Endothelial cell of umbilical vein (primary cell): Measurements from ENCODE around the gene NUMBL. TPM values are rescaled to one million over a fixed set of nuclear protein-coding genes. Genes with fewer than 3 reads are reported as not detected.

ENCODE experiments used
- BruUV-seq: library from RNA; stranded (reverse); fragments of 400-500 nt; replicated peaks from 2 replicates; lab custom pipeline; 2021; lab: Mats Ljungman, UMichigan
- CTCF ChIA-PET: fragments of 300-600, 350-600 bp; sonication (Branson Sonifier 250); formaldehyde crosslinking; loops from one replicate; lab custom pipeline; 2021; ENCODE audit warnings: antibody characterized with exemption, inconsistent platforms; lab: Charles Lee
- POLR2A ChIA-PET: fragments of 300-600, 350-600 bp; sonication (Branson Sonifier 250); formaldehyde crosslinking; loops from one replicate; lab custom pipeline; 2021; ENCODE audit warnings: antibody characterized with exemption, inconsistent platforms; lab: Charles Lee
- DNase-seq: peaks from one replicate; pipeline ENCODE4 v3.0.0-alpha.2; 2011; ENCODE audit warnings: low read depth, low spot score
- FAIRE-seq: peaks from 2 replicates; lab custom pipeline; 2011; peaks lifted over from hg19 to GRCh38; lab: Jason Lieb, UNC
- H2AFZ ChIP-seq: 2 replicates; pipeline ENCODE4 v1.6.0; 2012; ENCODE audit warnings: low read depth, low read length, control low read depth, inconsistent platforms
- H3K27ac ChIP-seq: 2 replicates; pipeline ENCODE4 v1.5.1; 2011; ENCODE audit warnings: low read depth, mild to moderate bottlenecking, control low read depth, low read length, moderate library complexity; ENCODE audit not compliant: insufficient read depth
- H3K27me3 ChIP-seq, 2 experiments: 2 replicates each; pipeline versions ENCODE4 v1.6.0 to v1.6.1; 2011; ENCODE audit warnings: low read length in 2 of 2, mixed read lengths in 1 of 2; ENCODE audit not compliant: control insufficient read depth in 2 of 2, insufficient read depth in 2 of 2
- H3K36me3 ChIP-seq, 2 experiments: 2 replicates in 1 of 2; 3 replicates in 1 of 2; pipeline ENCODE4 v1.5.1; 2011; ENCODE audit warnings: low read length in 2 of 2, mild to moderate bottlenecking in 1 of 2, moderate library complexity in 1 of 2; ENCODE audit not compliant: control insufficient read depth in 2 of 2, insufficient read depth in 2 of 2; ENCODE audit errors: extremely low read depth in 1 of 2
- H3K4me1 ChIP-seq: 3 replicates; pipeline ENCODE4 v1.5.1; 2011; ENCODE audit warnings: mild to moderate bottlenecking, low read length; ENCODE audit not compliant: control insufficient read depth, insufficient read depth; ENCODE audit errors: extremely low read depth
- H3K4me2 ChIP-seq: 2 replicates; pipeline ENCODE4 v1.6.1; 2011; ENCODE audit warnings: low read length, control low read depth, mixed read lengths; ENCODE audit not compliant: insufficient read depth
- H3K4me3 ChIP-seq, 3 experiments: fragments of 200-600 bp in 1 of 3; sonication (generic), shearing (Covaris generic) in 1 of 3; replicated peaks in 1 of 3; 2 replicates each; pipeline ENCODE4 v1.5.1; 2011 to 2016; ENCODE audit warnings: control low read depth in 3 of 3, low read length in 3 of 3, mild to moderate bottlenecking in 2 of 3, inconsistent platforms in 1 of 3, low read depth in 1 of 3, moderate library complexity in 1 of 3; ENCODE audit not compliant: insufficient read depth in 1 of 3
- H3K79me2 ChIP-seq: 2 replicates; pipeline ENCODE4 v1.6.0; 2012; ENCODE audit warnings: low read length, inconsistent platforms; ENCODE audit not compliant: control insufficient read depth, insufficient read depth
- H3K9ac ChIP-seq: replicated peaks from 2 replicates; pipeline ENCODE3; 2011; ENCODE audit warnings: low read length, control low read depth; ENCODE audit not compliant: insufficient read depth; ENCODE audit errors: extremely low read depth
- H3K9me1 ChIP-seq: replicated peaks from 3 replicates; pipeline ENCODE4 v1.6.0; 2011; ENCODE audit warnings: mild to moderate bottlenecking, low read length; ENCODE audit not compliant: control insufficient read depth, insufficient read depth; ENCODE audit errors: extremely low read depth
- H3K9me3 ChIP-seq: replicated peaks from 2 replicates; pipeline ENCODE4 v1.5.1; 2012; ENCODE audit warnings: low read length, inconsistent platforms; ENCODE audit not compliant: control insufficient read depth, insufficient read depth
- H4K20me1 ChIP-seq: replicated peaks from 2 replicates; pipeline ENCODE3; 2011; ENCODE audit warnings: mild to moderate bottlenecking, low read length; ENCODE audit not compliant: control insufficient read depth, insufficient read depth; ENCODE audit errors: extremely low read depth
- CTCF ChIP-seq, 2 donors: IDR thresholded peaks; 1 replicate in 1 of 2; 2 replicates in 1 of 2; pipeline ENCODE4 v1.5.1; 2011; ENCODE audit warnings: low read length in 2 of 2, mild to moderate bottlenecking in 2 of 2, moderate library complexity in 2 of 2, control low read depth in 1 of 2, inconsistent platforms in 1 of 2, low read depth in 1 of 2; ENCODE audit not compliant: insufficient read depth in 1 of 2; ENCODE audit errors: extremely low read depth in 1 of 2
- FOS ChIP-seq: IDR thresholded peaks from 2 replicates; pipeline ENCODE4 v1.6.1; 2011; ENCODE audit warnings: mild to moderate bottlenecking, low read length, moderate library complexity, borderline replicate concordance; ENCODE audit not compliant: insufficient read depth
- GATA2 ChIP-seq: IDR thresholded peaks from 2 replicates; pipeline ENCODE4 v1.7.0; 2011; ENCODE audit warnings: low read depth, mild to moderate bottlenecking, moderate library complexity, mixed read lengths, low read length; ENCODE audit not compliant: insufficient read length, insufficient read depth
- JUN ChIP-seq: IDR thresholded peaks from 2 replicates; pipeline ENCODE4 v1.6.1; 2011; ENCODE audit warnings: borderline replicate concordance, low read depth; ENCODE audit not compliant: insufficient read length, insufficient read depth
- MAX ChIP-seq: IDR thresholded peaks from 2 replicates; pipeline ENCODE4 v1.6.1; 2011; ENCODE audit not compliant: insufficient read depth, insufficient read length
- POLR2AphosphoS5 ChIP-seq: IDR thresholded peaks from 2 replicates; pipeline ENCODE4 v1.6.1; 2012; ENCODE audit warnings: low read depth, mild to moderate bottlenecking, control low read depth, low read length, moderate library complexity; ENCODE audit not compliant: insufficient read depth
- dilution Hi-C: fragments of 300-500 bp; cut with MboI; formaldehyde crosslinking; loops from one replicate; pipeline ENCODE4 v1.15.0; 2019; ENCODE audit warnings: low sequenced_read_pairs; ENCODE audit not compliant: extremely low pct_ligation_motif_present
- intact Hi-C: fragments of 100-400 bp; cut with micrococcal nuclease; formaldehyde crosslinking; loops from one replicate; pipeline ENCODE4 v1.10.0; 2022
- polyA plus RNA-seq, 4 experiments: library from polyadenylated mRNA; depleted of rRNA in 3 of 4; stranded (reverse) in 3 of 4; unstranded in 1 of 4; fragments of >200 nt; gene quantifications; 2 replicates each; pipeline versions ENCODE4 v1.2.1 to v1.2.3, GENCODE V29; 2011 to 2012; ENCODE audit warnings: missing spikeins in 1 of 4
- total RNA-seq: library from RNA; stranded (reverse); gene quantifications from 2 replicates; pipeline ENCODE4 v1.2.3, GENCODE V29; 2021

Gene NUMBL
- total and polyA plus RNA-seq, 2 donors (not counting 3 experiments of a cell fraction or from before 2014, with no cell fraction given), result 21.5 to 46.7 TPM

GRCh38 chr19:40641281-40641680, 49.2 kb downstream of the NUMBL start:
- H3K79me2 ChIP-seq, result no peaks in the 10 kb centered on the region
- FAIRE-seq, result no peak
- POLR2A ChIA-PET, result no interaction called here
- peaks cover 20% of the 10 kb centered on the region for H3K4me1 ChIP-seq
- TF ChIP-seq CTCF (IDR thresholded peaks at IDR 0.05; ENCODE audit: extremely low read depth in 1 of 2, insufficient read depth in 1 of 2, low read depth in 1 of 2, low read length in 2 of 2), result no peak
- no peak for TF ChIP-seq JUN
- no peak for TF ChIP-seq GATA2
- no peak for TF ChIP-seq FOS
- no peak for TF ChIP-seq POLR2AphosphoS5
- TF ChIP-seq MAX, result no peak
- no TSS peak for BruUV-seq
- peak overlapping the region; percentile 21 for H3K9ac ChIP-seq
- H3K4me3 ChIP-seq, result no peak overlapping the region
- H3K9me3 ChIP-seq, result no peaks in the 10 kb centered on the region
- H3K4me2 ChIP-seq, result peak overlapping the region; percentile 9
- no peaks in the 10 kb centered on the region for H4K20me1 ChIP-seq
- H2AFZ ChIP-seq, result peak overlapping the region; percentile 70
- CTCF ChIA-PET, result interaction anchor here (0.6 kb wide), 1 partner anchor 349 kb away, joined by 3 read pairs; no protein-coding TSS in a partner anchor
- H3K27ac ChIP-seq, result no peak overlapping the region
- intact Hi-C loops (no loop called here), dilution Hi-C loops (no loop called here)
- no peaks in the 10 kb centered on the region for H3K9me1 ChIP-seq
- no peak for DNase-seq
- H3K27me3 ChIP-seq, result no peaks in the 10 kb centered on the region
- H3K36me3 ChIP-seq, result no peaks in the 10 kb centered on the region
